ENCODE data around the gene NYNRIN.
A peak's percentile ranks its signal among the peaks of the same experiment; 100 is the strongest.
"Not testable (repeated sequence)": the region's sequence is repeated elsewhere in the genome, so short reads cannot be mapped to it uniquely, and the experiment has no call there.

Gene NYNRIN

DNA sequence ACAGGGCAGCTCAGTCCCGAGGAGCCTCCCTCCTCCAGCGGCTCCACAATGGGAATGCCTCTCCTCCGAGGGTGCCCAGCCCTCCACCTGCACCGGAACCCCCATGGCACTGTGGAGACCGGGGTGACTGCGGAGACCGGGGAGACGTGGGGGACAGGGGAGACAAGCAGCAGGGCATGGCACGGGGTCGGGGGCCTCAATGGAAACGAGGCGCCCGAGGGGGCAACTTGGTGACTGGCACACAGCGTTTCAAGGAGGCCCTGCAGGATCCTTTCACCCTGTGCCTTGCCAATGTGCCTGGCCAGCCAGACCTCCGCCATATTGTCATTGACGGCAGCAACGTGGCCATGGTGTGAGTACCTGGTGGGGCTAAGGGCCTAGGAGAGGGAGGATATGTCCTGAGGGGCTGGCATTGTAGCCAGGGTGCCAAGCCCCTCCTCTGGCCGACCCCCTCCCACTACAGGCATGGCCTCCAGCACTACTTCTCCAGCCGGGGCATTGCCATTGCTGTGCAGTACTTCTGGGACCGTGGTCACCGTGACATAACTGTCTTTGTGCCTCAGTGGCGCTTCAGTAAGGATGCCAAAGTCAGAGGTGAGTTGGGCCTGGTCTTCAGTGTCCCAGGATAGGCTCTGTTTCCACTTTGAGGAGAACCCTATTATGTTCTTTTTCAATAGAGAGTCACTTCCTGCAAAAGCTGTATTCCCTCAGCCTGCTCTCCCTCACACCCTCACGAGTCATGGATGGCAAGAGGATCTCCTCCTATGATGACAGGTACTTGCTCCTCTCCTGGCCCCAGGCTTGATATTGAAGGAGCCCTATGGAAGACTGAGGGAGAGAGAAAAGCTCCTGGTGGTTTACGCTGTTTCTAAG, 33.7 kb downstream of the NYNRIN start:
- DNase-seq = peak; percentile 60

- DNase-seq = no peak
These were observed 35.2 kb downstream of the NYNRIN start for GRCh38 chr14:24434036-24434435.

DNA sequence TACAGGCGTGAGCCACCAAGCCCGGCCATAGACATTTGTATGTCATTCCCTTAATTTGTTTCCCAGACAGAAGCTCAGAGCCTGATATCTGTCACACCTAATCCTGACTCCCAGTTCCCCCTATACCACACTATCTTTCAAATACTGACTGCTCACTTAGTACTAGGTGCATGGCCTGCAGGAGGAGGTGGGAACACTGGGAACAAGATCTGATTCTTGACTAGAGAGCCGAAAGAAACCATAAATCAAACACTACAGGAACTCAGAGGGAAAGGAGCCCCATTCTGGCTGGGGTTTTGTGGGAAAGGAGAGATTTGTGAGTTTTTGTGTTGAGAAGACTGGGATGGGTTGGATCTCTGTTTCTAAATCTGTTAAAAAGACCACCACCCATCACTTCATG, 35.9 kb downstream of the NYNRIN start:
- DNase-seq = no peak

DNA sequence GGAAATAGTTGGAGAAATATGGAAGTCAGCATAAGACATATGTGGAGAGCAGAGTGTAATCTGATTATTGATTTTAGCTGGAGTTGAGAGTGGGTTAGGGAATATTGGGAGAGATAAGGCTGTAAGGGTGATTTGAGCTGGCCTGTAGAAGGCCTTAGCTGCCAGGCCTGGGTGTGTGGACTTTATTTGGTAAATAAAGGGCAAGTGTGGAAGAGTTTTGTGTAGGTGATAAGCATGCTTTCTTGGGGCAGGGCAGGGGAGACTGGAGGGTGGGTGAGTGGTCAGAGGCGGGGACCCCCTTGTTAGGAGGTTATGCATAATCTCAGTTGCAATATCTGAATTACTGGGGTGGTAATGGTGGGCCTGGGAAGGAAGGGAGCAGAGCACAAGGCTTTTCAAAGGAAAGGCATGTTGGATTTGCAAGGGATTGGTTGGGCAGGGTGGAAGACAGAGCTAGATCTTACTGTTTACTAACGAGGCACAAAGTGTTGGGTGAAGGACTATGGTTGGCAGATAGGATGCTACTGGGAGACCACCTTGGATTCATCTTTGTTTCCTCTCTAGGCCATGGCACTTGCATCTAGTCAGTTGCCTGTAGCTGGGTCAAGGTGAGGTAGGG, 36.5 kb downstream of the NYNRIN start:
- DNase-seq = no peak

DNA sequence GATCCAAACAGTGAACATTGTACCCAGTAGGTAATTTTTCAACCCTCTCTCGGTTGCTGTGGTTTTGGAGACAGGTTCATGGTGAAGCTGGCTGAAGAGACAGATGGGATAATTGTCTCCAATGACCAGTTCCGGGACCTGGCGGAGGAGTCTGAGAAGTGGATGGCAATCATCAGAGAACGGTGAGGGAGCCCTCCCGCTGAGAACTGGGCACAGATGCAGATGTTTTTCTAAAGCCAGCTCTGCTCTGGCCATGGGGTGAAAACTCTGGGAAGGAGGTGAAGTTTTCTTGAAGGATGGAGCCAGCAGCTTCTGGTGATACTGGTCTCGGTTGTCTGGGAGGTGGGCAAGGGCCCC, 37.2 kb downstream of the NYNRIN start:
- DNase-seq = no peak

GRCh38 chr14:24436355-24437019, 37.7 kb downstream of the NYNRIN start:
- DNase-seq = no peak

DNA sequence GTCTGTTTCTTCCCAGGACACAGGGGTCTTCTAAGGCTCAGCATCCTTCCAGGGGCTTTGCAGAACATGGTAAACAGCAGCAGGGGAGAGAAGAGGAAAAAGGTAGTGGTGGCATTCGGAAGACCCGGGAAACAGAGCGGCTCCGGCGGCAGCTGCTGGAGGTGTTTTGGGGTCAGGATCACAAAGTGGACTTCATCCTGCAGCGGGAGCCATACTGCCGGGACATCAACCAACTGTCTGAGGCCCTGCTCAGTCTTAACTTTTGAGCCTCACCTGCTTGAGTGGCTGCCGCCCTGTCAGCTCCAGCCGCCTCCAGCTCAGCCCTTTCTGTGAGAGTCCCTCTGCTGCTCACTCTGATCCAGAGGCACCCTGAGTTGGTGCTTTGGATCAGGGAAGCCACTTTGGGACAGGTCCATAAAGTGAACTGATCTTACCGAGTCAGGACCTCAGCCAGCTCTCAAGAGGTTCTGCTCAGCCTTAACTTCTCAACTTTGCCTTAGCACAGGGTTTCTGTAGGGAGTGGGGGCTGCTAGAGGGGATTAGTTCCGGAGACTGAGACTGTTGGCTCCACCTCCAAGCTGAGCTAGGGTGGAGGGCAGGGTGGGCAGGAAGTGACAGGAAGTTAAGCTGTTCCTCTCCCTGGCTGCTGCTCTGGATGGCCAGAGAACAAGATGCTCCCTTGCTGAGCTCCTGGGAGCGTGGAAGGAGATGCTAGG, 38.4 kb downstream of the NYNRIN start:
- no peak for DNase-seq

- DNase-seq = no peak
These were observed 38.9 kb downstream of the NYNRIN start for GRCh38 chr14:24437736-24438067.

- DNase-seq = no peak
These were observed 39.7 kb downstream of the NYNRIN start for GRCh38 chr14:24438223-24439097.

DNA sequence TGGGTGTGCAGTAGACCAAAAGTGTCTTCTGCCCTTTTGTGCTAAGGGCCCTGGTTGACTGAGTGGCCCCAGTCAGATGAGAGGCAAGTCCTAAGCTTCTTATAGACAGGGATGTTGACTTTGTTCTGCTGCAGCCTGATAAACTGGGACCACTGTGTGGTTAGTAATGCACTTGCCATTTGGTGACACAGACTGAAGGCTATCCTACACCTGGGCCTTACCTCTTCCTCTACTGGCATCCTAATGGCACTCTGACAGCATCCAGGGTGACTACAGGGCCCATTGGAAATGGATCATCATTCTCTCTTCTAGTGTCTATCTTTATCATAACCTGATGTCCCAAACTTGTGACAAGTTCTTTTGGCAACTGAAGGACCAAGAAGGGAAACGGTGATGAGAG, 40.5 kb downstream of the NYNRIN start:
- no peak for DNase-seq

DNA sequence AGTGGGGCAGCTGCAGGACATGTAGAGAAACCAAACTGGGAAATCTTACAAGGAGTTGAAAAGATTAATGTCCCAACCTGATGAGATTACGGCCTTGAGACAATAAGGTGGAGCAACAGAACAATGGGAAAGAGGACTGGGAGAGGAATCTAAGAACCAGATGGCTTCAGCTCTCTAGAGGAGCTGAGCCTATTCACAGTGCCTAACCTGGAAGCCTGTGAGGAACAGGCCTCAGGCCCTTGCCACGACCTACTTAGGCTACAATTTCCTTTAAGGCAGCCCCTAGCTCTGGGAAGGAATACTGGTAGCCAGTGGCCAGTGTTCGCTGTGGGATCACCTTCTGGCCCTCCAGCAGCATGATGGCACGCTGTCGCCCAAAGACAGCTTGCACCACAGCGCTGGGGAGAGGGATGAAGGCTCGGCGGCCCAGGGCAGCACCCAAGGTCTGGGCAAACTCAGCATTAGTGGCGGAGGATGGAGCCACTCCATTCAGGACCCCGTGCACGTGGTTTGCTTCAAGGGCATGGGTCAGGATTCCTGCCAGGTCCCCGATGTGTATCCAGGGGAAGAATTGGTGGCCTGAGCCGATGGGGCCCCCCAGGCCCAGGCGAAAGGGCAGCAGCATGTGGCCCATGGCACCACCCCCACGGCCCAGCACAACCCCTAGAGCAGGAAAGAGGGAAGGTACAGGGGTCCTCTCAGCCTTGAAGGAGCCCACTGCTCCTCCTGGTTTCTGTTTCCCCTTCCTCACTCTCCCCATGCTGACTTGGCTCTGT, 41.2 kb downstream of the NYNRIN start:
- DNase-seq = no peak

DNA sequence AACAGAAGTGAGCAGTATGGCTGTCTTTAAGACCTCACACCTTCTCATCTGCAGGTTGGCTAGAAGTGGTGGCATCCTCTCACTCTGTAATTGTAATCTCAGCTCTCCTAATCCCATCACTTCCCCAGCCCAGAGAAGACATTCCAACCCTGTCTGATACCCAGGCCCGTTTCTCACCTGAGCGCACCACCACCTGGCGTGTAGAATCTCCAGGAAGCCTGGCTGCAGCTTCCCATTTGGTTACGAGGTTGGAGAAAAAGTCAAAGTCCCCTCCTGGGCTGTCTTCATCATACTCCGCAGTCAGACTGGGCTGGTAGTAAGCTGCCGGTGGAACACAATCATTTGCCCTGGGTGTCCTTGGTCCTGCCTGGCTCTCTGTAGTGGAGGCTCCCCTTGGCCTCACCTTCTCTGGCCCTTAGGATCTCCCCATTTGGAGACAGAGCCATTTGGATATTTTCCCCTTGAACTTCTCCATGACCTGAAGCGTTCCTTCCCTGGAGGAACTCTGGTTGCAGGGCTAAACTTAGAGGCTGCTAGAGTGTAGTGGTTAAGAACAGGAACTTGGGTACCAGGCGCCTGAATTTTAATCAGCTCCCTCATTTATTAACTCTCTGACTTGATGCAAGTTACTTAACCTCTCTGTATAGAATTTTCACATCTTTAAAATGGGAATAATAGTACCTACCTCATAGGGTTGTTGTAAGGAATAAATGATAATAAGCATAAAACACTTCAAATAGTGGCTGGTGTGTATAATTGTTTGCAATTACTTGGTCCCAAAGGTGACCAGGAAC, 42.0 kb downstream of the NYNRIN start:
- no peak for DNase-seq

- DNase-seq = no peak
These were observed 42.7 kb downstream of the NYNRIN start for GRCh38 chr14:24441485-24441884.

DNA sequence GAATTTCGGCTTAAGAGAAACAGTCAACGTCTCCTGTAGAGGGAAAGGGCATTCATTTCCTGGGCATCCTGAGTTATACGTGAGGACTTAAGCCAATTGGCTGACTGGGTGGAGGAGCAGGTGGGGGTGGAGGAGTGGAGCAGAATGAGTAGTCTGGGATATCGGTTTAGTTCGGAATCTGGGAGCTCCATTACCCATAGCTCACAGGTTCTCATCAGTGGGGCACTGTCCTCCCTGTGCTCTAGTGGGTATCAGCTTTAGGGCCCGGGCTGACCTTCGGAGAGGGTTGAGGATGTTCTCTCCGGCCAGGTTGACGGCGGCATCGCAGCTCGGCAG, 43.1 kb downstream of the NYNRIN start:
- no peak for DNase-seq

DNA sequence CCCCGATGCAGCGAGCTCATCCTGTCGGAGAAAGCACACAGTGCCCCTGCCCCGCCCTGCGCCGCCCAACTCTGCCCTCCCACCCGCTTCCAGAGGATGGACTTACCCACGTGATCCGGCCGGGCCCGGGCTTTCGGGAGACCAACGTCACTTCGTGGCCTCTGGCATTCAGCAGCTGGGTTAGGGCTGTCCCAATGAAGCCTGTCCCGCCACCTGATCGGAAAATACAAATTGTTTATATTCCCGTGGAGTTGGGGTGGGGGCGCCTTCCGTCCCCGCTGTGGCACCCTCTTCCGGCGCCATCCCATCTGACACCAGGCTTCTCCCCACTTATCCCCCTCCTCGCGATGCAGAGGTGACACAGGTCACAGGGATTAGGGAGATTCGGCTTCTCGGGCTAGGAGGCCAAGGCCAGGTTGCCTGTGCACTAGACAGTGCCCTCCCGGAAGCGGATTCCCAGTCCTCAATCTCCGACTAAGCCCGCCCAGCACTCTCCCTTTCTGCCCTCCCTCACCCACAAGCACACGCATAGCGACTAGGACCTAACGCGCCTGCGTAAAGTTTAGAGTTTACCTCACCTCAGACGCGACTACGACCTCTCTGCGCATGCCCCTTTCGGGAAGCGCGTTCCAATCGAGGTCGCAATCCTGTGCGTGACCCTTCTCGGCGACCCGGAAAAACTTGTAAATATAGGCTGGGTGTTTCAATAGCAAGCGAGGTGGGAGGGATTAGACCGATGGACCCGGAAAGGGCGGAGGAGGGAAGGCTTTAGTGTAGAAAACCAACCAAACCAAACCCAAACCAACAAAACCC, 43.6 kb downstream of the NYNRIN start, which contains the start of gene SDR39U1:
Gene SDR39U1, minus strand, starts transcription at position 537 of the 813 bp plus-strand sequence. Its CDS starts 7 bp downstream, at position 530.
- DNase-seq = peak; percentile 98

GRCh38 chr14:24443053-24443665, 44.4 kb downstream of the NYNRIN start:
- no peak for DNase-seq

DNA sequence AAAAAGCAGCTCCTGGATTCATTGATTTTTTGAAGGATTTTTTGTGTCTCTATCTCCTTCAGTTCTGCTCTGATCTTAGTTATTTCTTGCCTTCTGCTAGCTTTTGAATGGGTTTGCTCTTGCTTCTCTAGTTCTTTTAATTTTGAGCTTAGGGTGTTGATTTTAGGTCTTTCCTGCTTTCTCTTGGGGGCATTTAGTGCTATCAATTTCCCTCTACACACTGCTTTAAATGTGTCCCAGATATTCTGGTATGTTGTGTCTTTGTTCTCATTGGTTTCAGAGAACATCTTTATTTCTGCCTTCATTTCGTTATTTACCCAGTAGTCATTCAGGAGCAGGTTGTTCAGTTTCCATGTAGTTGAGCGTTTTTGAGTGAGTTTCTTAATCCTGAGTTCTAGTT, 52.0 kb downstream of the NYNRIN start:
- not testable (repeated sequence) for DNase-seq

GRCh38 chr14:24456980-24457379, 58.2 kb downstream of the NYNRIN start:
- DNase-seq = no peak

GRCh38 chr14:24458736-24459135, 59.9 kb downstream of the NYNRIN start:
- no peak for DNase-seq
